HEK293 (cell line): ENCODE results near the gene OPN1MW3.

Experiments used
- CTCF ChIA-PET: fragments of 350-600 bp; formaldehyde crosslinking; extraction: SDS; loops from one replicate; lab custom pipeline; 2021; ENCODE audit warnings: antibody characterized with exemption; lab: Yijun Ruan, JAX
- POLR2A ChIA-PET: fragments of 300-600 bp; formaldehyde crosslinking; extraction: SDS; loops from one replicate; lab custom pipeline; 2020; ENCODE audit warnings: antibody characterized with exemption, inconsistent platforms; lab: Yijun Ruan, JAX
- H3K27ac ChIP-seq: fragments of 200-500 bp; sonication (Bioruptor generic); 2 replicates; pipeline ENCODE4 v1.5.1; 2014; ENCODE audit warnings: low read depth, low read length, control low read depth, inconsistent platforms; ENCODE audit errors: extremely low read depth
- H3K36me3 ChIP-seq, 2 experiments: fragments of 200-500 bp in 1 of 2; sonication (Bioruptor generic) in 1 of 2; 1 replicate in 1 of 2; 2 replicates in 1 of 2; pipeline ENCODE4 v1.5.1; 2014 to 2017; ENCODE audit warnings: inconsistent platforms in 2 of 2, low read length in 2 of 2; ENCODE audit not compliant: control insufficient read depth in 2 of 2, insufficient read depth in 1 of 2
- H3K4me1 ChIP-seq: fragments of 200-500 bp; sonication (Bioruptor generic); 2 replicates; pipeline ENCODE4 v1.5.1; 2014; ENCODE audit warnings: mild to moderate bottlenecking, low read length, inconsistent platforms; ENCODE audit not compliant: control insufficient read depth, insufficient read depth
- H3K4me3 ChIP-seq: 2 replicates; pipeline ENCODE4 v1.5.1; 2011; ENCODE audit warnings: low read depth, mild to moderate bottlenecking, control low read depth, low read length, moderate library complexity
- H3K9me3 ChIP-seq: fragments of 200-500 bp; sonication (Bioruptor generic); 2 replicates; pipeline ENCODE4 v1.5.1; 2014; ENCODE audit warnings: low read depth, low read length, inconsistent platforms; ENCODE audit not compliant: control insufficient read depth, insufficient read depth
- GLIS2 ChIP-seq: fragments of 450-650 bp; formaldehyde crosslinking; IDR thresholded peaks from 2 replicates; pipeline ENCODE4 v1.5.1; 2016; ENCODE audit warnings: missing biosample characterization, missing genetic modification characterization
- HOXA7 ChIP-seq: sonication (generic); formaldehyde crosslinking; IDR thresholded peaks from 2 replicates; pipeline ENCODE4 v1.8.1; 2022; ENCODE audit warnings: missing genetic modification reagents, borderline replicate concordance
- KLF9 ChIP-seq: fragments of 450-650 bp; formaldehyde crosslinking; IDR thresholded peaks from 2 replicates; pipeline ENCODE4 v1.5.1; 2016; ENCODE audit warnings: missing biosample characterization, missing genetic modification characterization, low read depth
- PRDM1 ChIP-seq: fragments of 450-650 bp; formaldehyde crosslinking; IDR thresholded peaks from 2 replicates; pipeline ENCODE4; 2016; ENCODE audit warnings: missing biosample characterization, missing genetic modification characterization
- SCRT2 ChIP-seq: fragments of 450-650 bp; formaldehyde crosslinking; IDR thresholded peaks from 2 replicates; pipeline ENCODE4 v1.5.1; 2016; ENCODE audit warnings: missing biosample characterization, missing genetic modification characterization
- SETDB1 ChIP-seq: IDR thresholded peaks from one replicate; pipeline ENCODE4 v1.6.1; 2017; ENCODE audit warnings: mild to moderate bottlenecking, low read length, moderate library complexity, mixed read lengths; ENCODE audit not compliant: insufficient read length
- ZBTB20 ChIP-seq: fragments of 450-650 bp; formaldehyde crosslinking; IDR thresholded peaks from 2 replicates; pipeline ENCODE4 v1.5.1; 2016; ENCODE audit warnings: missing biosample characterization, missing genetic modification characterization
- ZNF175 ChIP-seq: fragments of 450-650 bp; formaldehyde crosslinking; IDR thresholded peaks from 2 replicates; pipeline ENCODE4 v1.5.1; 2016; ENCODE audit warnings: missing biosample characterization, missing genetic modification characterization
- ZNF335 ChIP-seq: fragments of 450-650 bp; formaldehyde crosslinking; conservative IDR thresholded peaks from 2 replicates; pipeline ENCODE4 v1.5.1; 2016; ENCODE audit warnings: missing biosample characterization, missing genetic modification characterization
- ZNF426 ChIP-seq: fragments of 450-650 bp; formaldehyde crosslinking; IDR thresholded peaks from 2 replicates; pipeline ENCODE4 v1.5.1; 2017; ENCODE audit warnings: missing biosample characterization, missing genetic modification characterization, mild to moderate bottlenecking, inconsistent platforms, moderate library complexity
- ZNF433 ChIP-seq: fragments of 450-650 bp; formaldehyde crosslinking; IDR thresholded peaks from 2 replicates; pipeline ENCODE4 v1.5.1; 2016; ENCODE audit warnings: missing biosample characterization, missing genetic modification characterization, low read depth
- ZNF530 ChIP-seq: fragments of 450-650 bp; formaldehyde crosslinking; IDR thresholded peaks from 2 replicates; pipeline ENCODE4 v1.5.1; 2016; ENCODE audit warnings: low read depth, missing biosample characterization, missing genetic modification characterization
- ZNF623 ChIP-seq: fragments of 450-650 bp; formaldehyde crosslinking; IDR thresholded peaks from 2 replicates; pipeline ENCODE4 v1.5.1; 2016; ENCODE audit warnings: missing biosample characterization, missing genetic modification characterization
- ZNF660 ChIP-seq: fragments of 450-650 bp; IDR thresholded peaks from 2 replicates; pipeline ENCODE4 v1.5.1; 2018; ENCODE audit warnings: missing biosample characterization, mild to moderate bottlenecking, missing genetic modification characterization
- ZSCAN16 ChIP-seq: fragments of 450-650 bp; formaldehyde crosslinking; IDR thresholded peaks from 2 replicates; pipeline ENCODE4 v1.5.1; 2016; ENCODE audit warnings: missing biosample characterization, missing genetic modification characterization
- TF ChIP-seq, protein P1 (sequence below): fragments of 450-650 bp; formaldehyde crosslinking; IDR thresholded peaks from 2 replicates; pipeline ENCODE4 v1.5.1; 2016; ENCODE audit warnings: missing biosample characterization, missing genetic modification characterization
- TF ChIP-seq, protein P2 (sequence below): fragments of 450-650 bp; formaldehyde crosslinking; IDR thresholded peaks from 2 replicates; pipeline ENCODE4 v1.5.1; 2016; ENCODE audit warnings: missing biosample characterization, missing genetic modification characterization
- TF ChIP-seq, protein P3 (sequence below): fragments of 450-650 bp; formaldehyde crosslinking; IDR thresholded peaks from 2 replicates; pipeline ENCODE4 v1.5.1; 2016; ENCODE audit warnings: missing biosample characterization, missing genetic modification characterization
- TF ChIP-seq, protein P4 (sequence below): fragments of 450-650 bp; formaldehyde crosslinking; IDR thresholded peaks from 2 replicates; pipeline ENCODE4 v1.5.1; 2016; ENCODE audit warnings: missing biosample characterization, missing genetic modification characterization

The OPN1MW3 gene

DNA sequence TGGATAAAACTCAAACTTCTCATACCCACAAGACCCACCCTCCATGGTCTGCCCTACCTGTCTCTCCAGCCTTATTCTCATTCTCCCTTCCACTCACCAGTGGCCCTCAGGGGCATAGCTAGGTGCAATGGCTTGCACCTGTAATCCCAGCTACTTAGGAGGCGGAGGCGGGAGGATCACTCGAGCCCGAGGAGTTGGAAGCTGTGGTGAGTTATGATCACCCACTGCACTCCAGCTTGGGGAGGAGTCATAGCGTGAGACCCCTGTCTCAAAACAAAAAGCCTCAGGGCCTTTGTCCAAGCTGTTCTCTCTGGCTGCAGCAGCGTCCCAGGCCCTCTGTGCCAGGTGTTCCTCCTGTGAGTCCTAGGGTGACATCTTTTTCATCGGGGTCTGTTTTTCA is 54.7 kb downstream of the OPN1MW3 start (continued):
- TF ChIP-seq, protein P1, sequence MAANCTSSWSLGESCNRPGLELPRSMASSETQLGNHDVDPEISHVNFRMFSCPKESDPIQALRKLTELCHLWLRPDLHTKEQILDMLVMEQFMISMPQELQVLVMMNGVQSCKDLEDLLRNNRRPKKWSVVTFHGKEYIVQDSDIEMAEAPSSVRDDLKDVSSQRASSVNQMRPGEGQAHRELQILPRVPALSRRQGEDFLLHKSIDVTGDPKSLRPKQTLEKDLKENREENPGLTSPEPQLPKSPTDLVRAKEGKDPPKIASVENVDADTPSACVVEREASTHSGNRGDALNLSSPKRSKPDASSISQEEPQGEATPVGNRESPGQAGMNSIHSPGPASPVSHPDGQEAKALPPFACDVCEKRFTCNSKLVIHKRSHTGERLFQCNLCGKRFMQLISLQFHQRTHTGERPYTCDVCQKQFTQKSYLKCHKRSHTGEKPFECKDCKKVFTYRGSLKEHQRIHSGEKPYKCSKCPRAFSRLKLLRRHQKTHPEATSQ (tag by site-specific recombination), result no peak
- TF ChIP-seq ZNF175 (tag by site-specific recombination), result no peak
- no peak for TF ChIP-seq GLIS2 (tag by site-specific recombination)
- TF ChIP-seq ZSCAN16, result no peak
- TF ChIP-seq ZNF530 (tag by site-specific recombination), result no peak

DNA sequence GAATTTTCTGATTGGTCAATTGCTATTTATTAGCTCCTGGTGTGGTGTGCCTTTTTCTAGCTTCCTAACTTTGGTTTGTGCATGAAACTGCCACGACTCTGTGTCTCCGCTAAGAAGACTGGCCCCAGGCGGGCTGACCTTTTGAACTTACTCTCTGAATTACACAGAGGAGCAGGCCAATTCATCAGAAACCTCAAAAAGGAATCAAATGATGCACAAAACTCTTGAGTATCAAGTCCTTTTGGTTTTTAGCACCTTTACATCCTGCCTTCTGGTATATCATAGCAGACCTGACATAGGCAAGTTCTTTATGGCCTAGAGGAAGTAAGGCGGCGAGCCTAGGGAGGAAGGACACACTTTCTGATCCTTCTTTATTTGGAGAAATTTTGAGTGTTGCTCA is 55.8 kb downstream of the OPN1MW3 start:
- no peak overlapping the region for H3K27ac ChIP-seq
- H3K4me1 ChIP-seq, result no peaks in the 10 kb centered on the region
- POLR2A ChIA-PET, result no interaction called here
- TF ChIP-seq KLF9 (no peak), ZNF426 (tag by site-specific recombination) (no peak), SETDB1 (no peak), HOXA7 (CRISPR knock-in tag) (no peak), ZNF175 (tag by site-specific recombination) (no peak), ZNF335 (tag by site-specific recombination) (no peak), ZNF660 (tag by site-specific recombination) (no peak), ZNF433 (no peak)
- H3K4me3 ChIP-seq, result no peak overlapping the region
- CTCF ChIA-PET, result interaction anchor here (0.6 to 1.4 kb wide), 3 partner anchors 10 to 299 kb away, joined by 3 to 4 read pairs (median 3); no protein-coding TSS in a partner anchor
- no peaks in the 10 kb centered on the region for H3K9me3 ChIP-seq
- no peaks in the 10 kb centered on the region for H3K36me3 ChIP-seq

DNA sequence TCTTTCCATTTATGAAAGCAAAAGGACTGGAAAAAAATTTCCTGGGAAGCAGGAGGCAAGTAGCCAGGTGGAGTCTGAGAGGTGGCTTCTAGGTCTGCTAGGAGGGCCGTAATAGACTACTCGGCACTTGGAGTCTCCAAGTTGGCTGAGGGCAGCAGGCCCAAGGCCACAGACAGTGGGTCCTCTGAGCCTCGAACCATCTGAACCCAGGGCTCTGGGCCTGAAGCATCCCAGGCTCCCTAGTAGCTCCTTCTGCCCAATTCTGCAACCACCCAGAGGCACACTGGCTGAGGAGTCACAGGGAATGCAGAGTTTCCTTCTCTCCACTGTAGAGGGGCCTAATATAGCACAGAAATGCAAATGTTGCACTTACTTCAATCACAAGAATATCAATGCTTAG is 58.0 kb downstream of the OPN1MW3 start:
- POLR2A ChIA-PET, result no interaction called here
- Histone ChIP-seq H3K4me3 (no peak overlapping the region), H3K27ac (no peak overlapping the region), H3K36me3 (no peaks in the 10 kb centered on the region), H3K9me3 (no peaks in the 10 kb centered on the region), H3K4me1 (no peaks in the 10 kb centered on the region)
- TF ChIP-seq ZBTB20 (tag by site-specific recombination), result no peak
- CTCF ChIA-PET, result interaction anchor here (0.6 to 1.2 kb wide), 7 partner anchors 9 to 420 kb away, joined by 3 to 5 read pairs (median 3); no protein-coding TSS in a partner anchor

DNA sequence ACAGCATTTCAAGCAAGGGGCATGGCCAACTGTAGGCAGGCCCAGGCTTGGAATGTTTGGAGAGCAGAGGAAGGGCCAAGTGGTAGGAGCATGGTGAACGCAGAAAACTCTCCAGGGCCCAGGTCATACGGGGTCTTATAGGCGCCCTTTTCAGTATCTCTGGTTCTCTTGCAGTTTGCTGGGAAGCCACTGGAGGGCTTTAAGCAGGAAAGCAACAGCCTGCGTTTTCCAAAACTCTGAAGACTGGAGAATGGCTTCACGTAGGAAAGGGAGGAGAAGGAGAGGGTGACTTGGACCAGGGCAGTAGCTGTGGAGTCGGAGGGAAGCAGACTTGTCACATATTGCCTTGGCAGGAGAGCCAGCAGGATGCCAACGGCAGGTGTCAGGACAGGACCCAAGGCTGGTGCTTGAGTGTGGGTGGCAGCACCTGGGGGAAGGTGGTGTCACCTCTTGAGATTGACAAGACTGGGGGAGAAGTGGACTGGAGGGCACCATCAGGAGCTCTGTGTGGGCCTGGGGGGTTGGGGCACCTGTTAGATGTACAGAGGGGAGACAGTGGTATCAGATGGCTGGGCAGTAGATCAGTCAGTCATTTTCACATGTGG is 60.1 kb downstream of the OPN1MW3 start:
- Histone ChIP-seq H3K4me3 (no peak overlapping the region), H3K4me1 (no peaks in the 10 kb centered on the region), H3K9me3 (no peaks in the 10 kb centered on the region), H3K36me3 (no peaks in the 10 kb centered on the region)
- POLR2A ChIA-PET, result interaction anchor here (0.6 kb wide), 1 partner anchor 52 kb away, joined by 3 read pairs; no protein-coding TSS in a partner anchor
- TF ChIP-seq, protein P2, sequence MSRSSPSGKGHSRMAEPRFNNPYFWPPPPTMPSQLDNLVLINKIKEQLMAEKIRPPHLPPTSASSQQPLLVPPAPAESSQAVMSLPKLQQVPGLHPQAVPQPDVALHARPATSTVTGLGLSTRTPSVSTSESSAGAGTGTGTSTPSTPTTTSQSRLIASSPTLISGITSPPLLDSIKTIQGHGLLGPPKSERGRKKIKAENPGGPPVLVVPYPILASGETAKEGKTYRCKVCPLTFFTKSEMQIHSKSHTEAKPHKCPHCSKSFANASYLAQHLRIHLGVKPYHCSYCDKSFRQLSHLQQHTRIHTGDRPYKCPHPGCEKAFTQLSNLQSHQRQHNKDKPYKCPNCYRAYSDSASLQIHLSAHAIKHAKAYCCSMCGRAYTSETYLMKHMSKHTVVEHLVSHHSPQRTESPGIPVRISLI (tag by site-specific recombination), result no peak
- TF ChIP-seq, protein P3, sequence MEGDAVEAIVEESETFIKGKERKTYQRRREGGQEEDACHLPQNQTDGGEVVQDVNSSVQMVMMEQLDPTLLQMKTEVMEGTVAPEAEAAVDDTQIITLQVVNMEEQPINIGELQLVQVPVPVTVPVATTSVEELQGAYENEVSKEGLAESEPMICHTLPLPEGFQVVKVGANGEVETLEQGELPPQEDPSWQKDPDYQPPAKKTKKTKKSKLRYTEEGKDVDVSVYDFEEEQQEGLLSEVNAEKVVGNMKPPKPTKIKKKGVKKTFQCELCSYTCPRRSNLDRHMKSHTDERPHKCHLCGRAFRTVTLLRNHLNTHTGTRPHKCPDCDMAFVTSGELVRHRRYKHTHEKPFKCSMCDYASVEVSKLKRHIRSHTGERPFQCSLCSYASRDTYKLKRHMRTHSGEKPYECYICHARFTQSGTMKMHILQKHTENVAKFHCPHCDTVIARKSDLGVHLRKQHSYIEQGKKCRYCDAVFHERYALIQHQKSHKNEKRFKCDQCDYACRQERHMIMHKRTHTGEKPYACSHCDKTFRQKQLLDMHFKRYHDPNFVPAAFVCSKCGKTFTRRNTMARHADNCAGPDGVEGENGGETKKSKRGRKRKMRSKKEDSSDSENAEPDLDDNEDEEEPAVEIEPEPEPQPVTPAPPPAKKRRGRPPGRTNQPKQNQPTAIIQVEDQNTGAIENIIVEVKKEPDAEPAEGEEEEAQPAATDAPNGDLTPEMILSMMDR, result peak; percentile 65
- TF ChIP-seq SCRT2 (tag by site-specific recombination) (peak; percentile 69), PRDM1 (tag by site-specific recombination) (0 out of 2 replicates have a peak, but pooled peaks have one; percentile 19), ZNF623 (tag by site-specific recombination) (no peak)
- TF ChIP-seq, protein P4, sequence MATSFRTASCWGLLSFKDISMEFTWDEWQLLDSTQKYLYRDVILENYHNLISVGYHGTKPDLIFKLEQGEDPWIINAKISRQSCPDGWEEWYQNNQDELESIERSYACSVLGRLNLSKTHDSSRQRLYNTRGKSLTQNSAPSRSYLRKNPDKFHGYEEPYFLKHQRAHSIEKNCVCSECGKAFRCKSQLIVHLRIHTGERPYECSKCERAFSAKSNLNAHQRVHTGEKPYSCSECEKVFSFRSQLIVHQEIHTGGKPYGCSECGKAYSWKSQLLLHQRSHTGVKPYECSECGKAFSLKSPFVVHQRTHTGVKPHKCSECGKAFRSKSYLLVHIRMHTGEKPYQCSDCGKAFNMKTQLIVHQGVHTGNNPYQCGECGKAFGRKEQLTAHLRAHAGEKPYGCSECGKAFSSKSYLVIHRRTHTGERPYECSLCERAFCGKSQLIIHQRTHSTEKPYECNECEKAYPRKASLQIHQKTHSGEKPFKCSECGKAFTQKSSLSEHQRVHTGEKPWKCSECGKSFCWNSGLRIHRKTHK (tag by site-specific recombination), result no peak
- TF ChIP-seq, all 188 proteins: peak for 3
- no peak overlapping the region for H3K27ac ChIP-seq
- CTCF ChIA-PET, result interaction anchor here (0.6 to 2.8 kb wide), 13 partner anchors 9 to 1391 kb away, joined by 3 to 21 read pairs (median 4); no protein-coding TSS in a partner anchor
